ENCODE data around the gene NAE1. TPM values are rescaled to one million over a fixed set of nuclear protein-coding genes. Genes with fewer than 3 reads are reported as not detected.

Gene NAE1
- total and polyA plus RNA-seq, 9 donors: 38.3 to 63.7 (median 46.7) TPM

GRCh38 chr16:66841366-66841765 lies 10.6 kb upstream of the NAE1 start:
- Histone ChIP-seq H3K4me3 (no peak overlapping the region), H3K27ac (no peak overlapping the region), H3K27me3 (no peaks in the 10 kb centered on the region), H3K36me3 (no peaks in the 10 kb centered on the region), H3K9me3 (no peaks in the 10 kb centered on the region), H3K4me1 (ENCODE audit: insufficient read depth) (peaks cover 7% of the 10 kb centered on the region)
- TF ChIP-seq POLR2A (IDR thresholded peaks at IDR 0.05) (no peak), CTCF (IDR thresholded peaks at IDR 0.05) (no peak), EP300 (IDR thresholded peaks at IDR 0.05) (no peak)
- DNase-seq: no peak
- WGBS, 3 donors: 81 to 85% (median 83%) methylated on average over 4 of the region's 4 CpGs
- intact Hi-C loops (cut with DNase I): no loop called here

GRCh38 chr16:66840883-66841282 lies 10.1 kb upstream of the NAE1 start:
- no peak overlapping the region for H3K4me3 ChIP-seq
- H3K27me3 ChIP-seq: no peaks in the 10 kb centered on the region
- TF ChIP-seq POLR2A (IDR thresholded peaks at IDR 0.05) (no peak), CTCF (IDR thresholded peaks at IDR 0.05) (no peak)
- intact Hi-C loops (cut with DNase I): no loop called here
- no peaks in the 10 kb centered on the region for H3K9me3 ChIP-seq
- peaks cover 7% of the 10 kb centered on the region for H3K4me1 ChIP-seq (ENCODE audit: insufficient read depth)
- no peak for DNase-seq
- H3K27ac ChIP-seq: no peak overlapping the region
- WGBS, 3 donors: 30 to 33% (median 33%) methylated on average over 3 of the region's 3 CpGs
- H3K36me3 ChIP-seq: no peaks in the 10 kb centered on the region

GRCh38 chr16:66834746-66835145 lies 4.0 kb upstream of the NAE1 start:
- H3K36me3 ChIP-seq: no peaks in the 10 kb centered on the region
- no peak overlapping the region for H3K4me3 ChIP-seq
- no peak for TF ChIP-seq EP300 (IDR thresholded peaks at IDR 0.05)
- no peak for TF ChIP-seq CTCF (IDR thresholded peaks at IDR 0.05)
- no peak for TF ChIP-seq POLR2A (IDR thresholded peaks at IDR 0.05)
- DNase-seq: no peak
- 89 to 90% (median 89%) methylated on average over 5 of the region's 5 CpGs for WGBS, 3 donors
- intact Hi-C loops (cut with DNase I): no loop called here
- H3K27me3 ChIP-seq: no peaks in the 10 kb centered on the region
- no peaks in the 10 kb centered on the region for H3K9me3 ChIP-seq
- H3K4me1 ChIP-seq (ENCODE audit: insufficient read depth): no peaks in the 10 kb centered on the region
- H3K27ac ChIP-seq: no peak overlapping the region

GRCh38 chr16:66832661-66833305 lies 2.0 kb upstream of the NAE1 start:
- TF ChIP-seq POLR2A (IDR thresholded peaks at IDR 0.05) (no peak), CTCF (IDR thresholded peaks at IDR 0.05) (no peak), EP300 (IDR thresholded peaks at IDR 0.05) (no peak)
- H3K36me3 ChIP-seq: no peaks in the 10 kb centered on the region
- H3K27me3 ChIP-seq: no peaks in the 10 kb centered on the region
- H3K27ac ChIP-seq: no peak overlapping the region
- H3K4me3 ChIP-seq: no peak overlapping the region
- intact Hi-C loops (cut with DNase I): no loop called here
- no peak for DNase-seq
- no peaks in the 10 kb centered on the region for H3K9me3 ChIP-seq
- 50 to 61% (median 57%) methylated on average over 7 of the region's 7 CpGs for WGBS, 3 donors
- peaks cover 5% of the 10 kb centered on the region for H3K4me1 ChIP-seq (ENCODE audit: insufficient read depth)

Measured in ovary (tissue), 9 donors.